NOMO-1 treated with dmso at 0.1 percent for 144 hours (cell line): Measurements from ENCODE around the gene ST8SIA1.
"Not testable (repeated sequence)": the region's sequence is repeated elsewhere in the genome, so short reads cannot be mapped to it uniquely, and the experiment has no call there.

Experiments used
- DNase-seq: peaks from one replicate; lab custom pipeline; 2025; ENCODE audit not compliant: unreplicated experiment; lab: John Stamatoyannopoulos, UW

Gene ST8SIA1

GRCh38 chr12:22188431-22188830, 146.1 kb downstream of the ST8SIA1 start:
- DNase-seq: no peak

- DNase-seq: no peak
These were observed 153.8 kb downstream of the ST8SIA1 start for GRCh38 chr12:22180705-22181104.

GRCh38 chr12:22173177-22173576, 161.3 kb downstream of the ST8SIA1 start:
- DNase-seq: no peak

GRCh38 chr12:22172501-22172900, 162.0 kb downstream of the ST8SIA1 start:
- DNase-seq: no peak

- no peak for DNase-seq
These were observed 165.1 kb downstream of the ST8SIA1 start for GRCh38 chr12:22169376-22169775.

GRCh38 chr12:22164139-22164538, 170.4 kb downstream of the ST8SIA1 start:
- DNase-seq: peak; percentile 79

- DNase-seq: no peak
These were observed 170.9 kb downstream of the ST8SIA1 start for GRCh38 chr12:22163594-22163993.

GRCh38 chr12:22160396-22161003, 174.0 kb downstream of the ST8SIA1 start:
- no peak for DNase-seq

- not testable (repeated sequence) for DNase-seq
These were observed 185.2 kb downstream of the ST8SIA1 start for GRCh38 chr12:22149286-22149685.

GRCh38 chr12:22146686-22147085, 187.8 kb downstream of the ST8SIA1 start:
- DNase-seq: not testable (repeated sequence)
